SK-N-SH treated with all-trans-retinoic acid at 6 μM for 48 hours (cell line): Measurements from ENCODE around the gene CADM2.

Experiments used
- ATAC-seq: fragments of 200-7000 bp; cut with Tn5 transposase; 3 replicates; pipeline ENCODE4 v1.9.1; 2020; ENCODE audit warnings: mild to moderate bottlenecking, moderate library complexity
- ARNTL ChIP-seq: fragments of 450-650 bp; formaldehyde crosslinking; IDR thresholded peaks from 2 replicates; pipeline ENCODE4 v1.5.0; 2020; ENCODE audit warnings: low read depth, mild to moderate bottlenecking, moderate library complexity, borderline replicate concordance
- BACH2 ChIP-seq: fragments of 250-450 bp; sonication (Bioruptor Pico); IDR thresholded peaks from 2 replicates; pipeline ENCODE4 v1.9.0; 2021; ENCODE audit warnings: mild to moderate bottlenecking, borderline replicate concordance
- ESRRG ChIP-seq: fragments of 250-450 bp; sonication (Bioruptor Pico); IDR thresholded peaks from 2 replicates; pipeline ENCODE4 v1.6.1; 2021; ENCODE audit warnings: mild to moderate bottlenecking
- GLIS3 ChIP-seq: fragments of 250-450 bp; sonication (Bioruptor Pico); IDR thresholded peaks from 2 replicates; pipeline ENCODE4 v1.5.0; 2020; ENCODE audit warnings: mild to moderate bottlenecking, moderate library complexity
- ISL1 ChIP-seq: fragments of 250-450 bp; sonication (Bioruptor Pico); IDR thresholded peaks from 2 replicates; pipeline ENCODE4 v2.1.2; 2022; ENCODE audit warnings: mild to moderate bottlenecking, moderate library complexity
- OSR1 ChIP-seq: fragments of 250-450 bp; sonication (Bioruptor Pico); IDR thresholded peaks from 2 replicates; pipeline ENCODE4 v1.8.0; 2022; ENCODE audit warnings: moderate library complexity, mild to moderate bottlenecking, inconsistent platforms
- PATZ1 ChIP-seq: fragments of 250-450 bp; sonication (Bioruptor Pico); IDR thresholded peaks from 2 replicates; pipeline ENCODE4 v1.8.0; 2020; ENCODE audit warnings: mild to moderate bottlenecking, moderate library complexity, borderline replicate concordance
- POU6F1 ChIP-seq: fragments of 250-450 bp; sonication (Bioruptor Pico); IDR thresholded peaks from 2 replicates; pipeline ENCODE4 v1.8.0; 2021; ENCODE audit warnings: low read depth, mild to moderate bottlenecking, moderate library complexity, borderline replicate concordance
- PPARA ChIP-seq: fragments of 250-450 bp; sonication (Bioruptor Pico); IDR thresholded peaks from 2 replicates; pipeline ENCODE4 v1.5.0; 2020; ENCODE audit warnings: mild to moderate bottlenecking, borderline replicate concordance
- RARB ChIP-seq: fragments of 250-450 bp; sonication (Bioruptor Pico); IDR thresholded peaks from 2 replicates; pipeline ENCODE4 v1.8.0; 2021; ENCODE audit warnings: mild to moderate bottlenecking, moderate library complexity
- SNAI2 ChIP-seq: fragments of 250-450 bp; sonication (Bioruptor Pico); IDR thresholded peaks from 2 replicates; pipeline ENCODE4 v1.5.0; 2020; ENCODE audit warnings: mild to moderate bottlenecking, moderate library complexity
- TOX ChIP-seq: fragments of 250-450 bp; sonication (Bioruptor Pico); IDR thresholded peaks from 2 replicates; pipeline ENCODE4 v1.8.0; 2021; ENCODE audit warnings: mild to moderate bottlenecking, moderate library complexity, borderline replicate concordance
- TSHZ2 ChIP-seq: fragments of 250-450 bp; sonication (Bioruptor Pico); IDR thresholded peaks from 2 replicates; pipeline ENCODE4 v1.5.0; 2020; ENCODE audit warnings: mild to moderate bottlenecking, moderate library complexity
- ZFP3 ChIP-seq: fragments of 250-450 bp; sonication (Bioruptor Pico); IDR thresholded peaks from 2 replicates; pipeline ENCODE4 v1.5.0; 2020; ENCODE audit warnings: mild to moderate bottlenecking, moderate library complexity
- ZFP30 ChIP-seq: fragments of 450-650 bp; formaldehyde crosslinking; IDR thresholded peaks from 2 replicates; pipeline ENCODE4 v1.5.0; 2022; ENCODE audit warnings: mild to moderate bottlenecking, moderate library complexity
- ZNF565 ChIP-seq: fragments of 450-650 bp; formaldehyde crosslinking; conservative IDR thresholded peaks from 2 replicates; pipeline ENCODE4 v1.5.0; 2020; ENCODE audit warnings: low read depth, mild to moderate bottlenecking, moderate library complexity
- ZNF70 ChIP-seq: fragments of 450-650 bp; formaldehyde crosslinking; IDR thresholded peaks from 2 replicates; pipeline ENCODE4 v1.5.0; 2020; ENCODE audit warnings: mild to moderate bottlenecking, moderate library complexity
- ZNF8 ChIP-seq: fragments of 450-650 bp; formaldehyde crosslinking; IDR thresholded peaks from 2 replicates; pipeline ENCODE4 v1.5.0; 2020; ENCODE audit warnings: mild to moderate bottlenecking, moderate library complexity
- TF ChIP-seq, protein P1 (sequence below): fragments of 250-450 bp; sonication (Bioruptor Pico); IDR thresholded peaks from 2 replicates; pipeline ENCODE4 v1.5.1; 2021; ENCODE audit warnings: mild to moderate bottlenecking, moderate library complexity
- TF ChIP-seq, protein P2 (sequence below): fragments of 250-450 bp; sonication (Bioruptor Pico); IDR thresholded peaks from 2 replicates; pipeline ENCODE4 v1.5.1; 2020; ENCODE audit warnings: low read depth, mild to moderate bottlenecking, moderate library complexity

The CADM2 gene

GRCh38 chr3:86087160-86087871 is 1128.5 kb downstream of the CADM2 start (continued):
- TF ChIP-seq PATZ1 (CRISPR knock-in tag) (no peak), ZFP30 (CRISPR knock-in tag) (no peak)

GRCh38 chr3:86104154-86104553 is 1145.4 kb downstream of the CADM2 start:
- TF ChIP-seq OSR1 (no peak), ZFP30 (CRISPR knock-in tag) (no peak), ZNF565 (CRISPR knock-in tag) (no peak), PPARA (CRISPR knock-in tag) (no peak), ESRRG (CRISPR knock-in tag) (no peak), ZNF70 (CRISPR knock-in tag) (no peak), ARNTL (CRISPR knock-in tag) (no peak), POU6F1 (CRISPR knock-in tag) (no peak), ZNF8 (no peak), SNAI2 (CRISPR knock-in tag) (no peak), GLIS3 (CRISPR knock-in tag) (no peak)
- TF ChIP-seq, protein P1, sequence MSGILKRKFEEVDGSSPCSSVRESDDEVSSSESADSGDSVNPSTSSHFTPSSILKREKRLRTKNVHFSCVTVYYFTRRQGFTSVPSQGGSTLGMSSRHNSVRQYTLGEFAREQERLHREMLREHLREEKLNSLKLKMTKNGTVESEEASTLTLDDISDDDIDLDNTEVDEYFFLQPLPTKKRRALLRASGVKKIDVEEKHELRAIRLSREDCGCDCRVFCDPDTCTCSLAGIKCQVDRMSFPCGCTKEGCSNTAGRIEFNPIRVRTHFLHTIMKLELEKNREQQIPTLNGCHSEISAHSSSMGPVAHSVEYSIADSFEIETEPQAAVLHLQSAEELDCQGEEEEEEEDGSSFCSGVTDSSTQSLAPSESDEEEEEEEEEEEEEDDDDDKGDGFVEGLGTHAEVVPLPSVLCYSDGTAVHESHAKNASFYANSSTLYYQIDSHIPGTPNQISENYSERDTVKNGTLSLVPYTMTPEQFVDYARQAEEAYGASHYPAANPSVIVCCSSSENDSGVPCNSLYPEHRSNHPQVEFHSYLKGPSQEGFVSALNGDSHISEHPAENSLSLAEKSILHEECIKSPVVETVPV (CRISPR knock-in tag): no peak
- TF ChIP-seq, protein P2, sequence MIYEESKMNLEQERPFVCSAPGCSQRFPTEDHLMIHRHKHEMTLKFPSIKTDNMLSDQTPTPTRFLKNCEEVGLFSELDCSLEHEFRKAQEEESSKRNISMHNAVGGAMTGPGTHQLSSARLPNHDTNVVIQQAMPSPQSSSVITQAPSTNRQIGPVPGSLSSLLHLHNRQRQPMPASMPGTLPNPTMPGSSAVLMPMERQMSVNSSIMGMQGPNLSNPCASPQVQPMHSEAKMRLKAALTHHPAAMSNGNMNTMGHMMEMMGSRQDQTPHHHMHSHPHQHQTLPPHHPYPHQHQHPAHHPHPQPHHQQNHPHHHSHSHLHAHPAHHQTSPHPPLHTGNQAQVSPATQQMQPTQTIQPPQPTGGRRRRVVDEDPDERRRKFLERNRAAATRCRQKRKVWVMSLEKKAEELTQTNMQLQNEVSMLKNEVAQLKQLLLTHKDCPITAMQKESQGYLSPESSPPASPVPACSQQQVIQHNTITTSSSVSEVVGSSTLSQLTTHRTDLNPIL: no peak
- no peak for ATAC-seq

DNA sequence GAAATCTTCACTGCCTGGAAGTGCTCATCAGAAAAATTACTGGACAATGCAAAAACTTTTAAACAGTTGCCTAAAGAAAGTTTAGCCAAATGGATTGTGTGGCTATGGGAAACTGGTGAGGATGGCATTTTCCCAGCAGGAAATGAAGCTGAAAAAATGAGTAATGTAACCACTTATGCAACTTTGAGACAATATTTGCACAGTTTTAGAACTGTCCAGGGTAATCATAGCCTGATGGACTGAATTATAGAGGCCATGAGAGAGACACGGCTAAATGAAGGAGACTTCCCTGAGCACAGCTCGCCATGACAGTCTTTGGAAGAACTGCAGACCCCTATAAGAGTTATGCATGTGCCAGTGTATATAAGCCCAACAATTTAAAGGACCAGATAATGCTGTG is 1150.6 kb downstream of the CADM2 start:
- ATAC-seq: no peak
- TF ChIP-seq TSHZ2 (CRISPR knock-in tag): no peak
- TF ChIP-seq BACH2: no peak
- no peak for TF ChIP-seq PATZ1 (CRISPR knock-in tag)
- no peak for TF ChIP-seq ZFP3 (CRISPR knock-in tag)
- no peak for TF ChIP-seq ZFP30 (CRISPR knock-in tag)
- TF ChIP-seq TOX (CRISPR knock-in tag): no peak
- no peak for TF ChIP-seq ZNF565 (CRISPR knock-in tag)
- no peak for TF ChIP-seq ZNF70 (CRISPR knock-in tag)
- no peak for TF ChIP-seq RARB (CRISPR knock-in tag)
- TF ChIP-seq ZNF8: no peak
- TF ChIP-seq POU6F1 (CRISPR knock-in tag): no peak
- no peak for TF ChIP-seq ESRRG (CRISPR knock-in tag)
- TF ChIP-seq ISL1: no peak
